LoVo (cell line): ENCODE data around the gene PAX8.

ENCODE experiments used
- DNase-seq: peaks from one replicate; pipeline ENCODE4 v3.0.0-alpha.2; 2016; ENCODE audit warnings: low spot score

The PAX8 gene

DNA sequence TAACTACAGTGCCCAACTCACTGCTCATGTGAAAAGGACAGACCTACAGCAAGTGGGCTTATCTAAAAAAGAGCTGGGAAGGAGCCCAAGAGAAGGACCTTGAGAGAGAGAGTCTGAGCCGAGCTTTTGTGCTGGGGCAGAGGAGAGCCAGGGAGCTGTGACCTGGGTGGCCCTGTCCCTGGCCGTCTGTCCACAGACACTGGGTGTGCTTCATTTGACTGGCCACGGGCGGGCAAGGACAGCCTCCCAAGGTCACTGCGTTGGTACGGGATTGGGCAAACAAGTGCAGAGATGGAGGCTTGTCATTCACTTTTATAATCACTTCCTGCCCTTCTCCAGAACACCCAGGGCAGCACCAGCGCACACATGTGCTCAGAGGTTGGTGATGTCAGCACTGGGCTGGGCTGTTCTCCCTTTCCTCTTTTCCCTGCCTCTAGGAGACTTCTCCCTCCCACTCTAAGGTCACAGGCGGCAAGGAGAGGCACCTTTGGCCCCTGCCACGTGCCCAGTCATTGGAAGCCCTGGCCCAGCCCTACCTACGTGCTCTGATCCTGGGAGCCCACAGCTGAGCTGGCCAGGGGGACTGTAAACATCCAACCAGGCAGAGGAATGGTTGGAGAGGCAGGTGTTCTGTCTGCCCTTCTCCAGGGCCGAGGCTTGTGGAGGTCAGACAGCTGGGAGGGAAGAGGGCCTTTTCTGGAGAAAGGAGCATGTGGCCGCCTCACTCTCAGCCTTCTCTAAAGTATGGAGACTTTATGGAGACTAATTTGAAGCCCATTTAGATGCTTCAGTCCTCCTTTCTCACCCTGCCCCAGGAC lies 111.4 kb downstream of the PAX8 start:
- DNase-seq: no peak

DNA sequence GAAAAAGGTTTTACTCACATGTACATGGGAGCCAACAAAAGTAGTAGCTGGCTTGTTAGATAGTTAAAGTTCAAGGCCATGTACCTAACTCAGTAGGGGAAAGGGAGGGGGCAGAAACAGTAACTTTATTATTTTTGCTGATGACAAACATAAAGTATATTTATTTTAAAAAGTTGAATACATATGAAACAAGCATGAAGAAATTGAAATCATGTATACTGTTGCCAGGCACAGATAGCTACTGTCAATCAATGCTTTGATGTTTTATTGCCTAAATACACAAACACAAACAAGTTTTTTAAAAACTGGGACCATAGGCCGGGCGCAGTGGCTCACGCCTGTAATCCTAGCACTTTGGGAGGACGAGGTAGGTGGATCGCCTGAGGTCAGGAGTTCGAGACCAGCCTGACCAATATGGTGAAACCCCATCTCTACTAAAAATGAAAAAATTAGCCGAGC lies 112.5 kb downstream of the PAX8 start:
- DNase-seq: no peak
